Endodermal cell (in vitro differentiated cells): ENCODE results near the gene GPX5. TPM values are rescaled to one million over a fixed set of nuclear protein-coding genes. Genes with fewer than 3 reads are reported as not detected.

Experiments used
- DNase-seq: peaks from one replicate; pipeline ENCODE4 v3.0.0-alpha.2; 2017
- H3K27ac ChIP-seq: 2 replicates; pipeline ENCODE4 v1.5.1; 2013; ENCODE audit warnings: mild to moderate bottlenecking, low read depth, low read length, moderate library complexity
- H3K27me3 ChIP-seq: 2 replicates; pipeline ENCODE4 v1.6.1; 2013; ENCODE audit warnings: mild to moderate bottlenecking, low read length, moderate library complexity; ENCODE audit not compliant: insufficient read depth, control insufficient read depth, poor library complexity, severe bottlenecking
- H3K36me3 ChIP-seq: 2 replicates; pipeline ENCODE4 v1.7.0; 2013; ENCODE audit warnings: mild to moderate bottlenecking, low read length, moderate library complexity; ENCODE audit not compliant: control insufficient read depth, insufficient read depth
- H3K4me1 ChIP-seq: one replicate; pipeline ENCODE4 v1.7.0; 2013; ENCODE audit warnings: low read length; ENCODE audit not compliant: control insufficient read depth, insufficient read depth
- H3K4me3 ChIP-seq: 2 replicates; pipeline ENCODE4 v1.5.1; 2013; ENCODE audit warnings: mild to moderate bottlenecking, low read length, moderate library complexity
- H3K9ac ChIP-seq: 2 replicates; pipeline ENCODE4 v1.6.1; 2013; ENCODE audit warnings: mild to moderate bottlenecking, low read length, moderate library complexity; ENCODE audit not compliant: poor library complexity, severe bottlenecking; ENCODE audit errors: extremely low read depth
- H3K9me3 ChIP-seq: 2 replicates; pipeline ENCODE4 v1.6.1; 2013; ENCODE audit warnings: mild to moderate bottlenecking, low read length, moderate library complexity; ENCODE audit not compliant: control insufficient read depth
- H3K27ac Mint-ChIP-seq: 2 replicates; pipeline ENCODE4 v1.8.0; 2020; ENCODE audit warnings: mixed read lengths
- H3K27me3 Mint-ChIP-seq: 2 replicates; pipeline ENCODE4 v1.8.0; 2021; ENCODE audit warnings: mild to moderate bottlenecking, mixed read lengths; ENCODE audit not compliant: insufficient read depth
- H3K36me3 Mint-ChIP-seq: 2 replicates; pipeline ENCODE4 v1.8.0; 2020; ENCODE audit warnings: low read depth, mixed read lengths
- H3K4me1 Mint-ChIP-seq: 2 replicates; pipeline ENCODE4 v1.8.0; 2020; ENCODE audit warnings: mixed read lengths
- H3K4me3 Mint-ChIP-seq: 2 replicates; pipeline ENCODE4 v1.8.0; 2020; ENCODE audit warnings: mild to moderate bottlenecking, moderate library complexity, mixed read lengths
- H3K9me3 Mint-ChIP-seq: 2 replicates; pipeline ENCODE4 v1.8.0; 2020; ENCODE audit warnings: mild to moderate bottlenecking, mixed read lengths
- CTCF ChIP-seq: fragments of 200-600 bp; sonication (generic); conservative IDR thresholded peaks from 2 replicates; pipeline ENCODE4 v1.5.0; 2021; ENCODE audit warnings: antibody characterized with exemption, mild to moderate bottlenecking
- WGBS, 2 experiments: methylation state at CpG; one replicate each; pipeline versions ENCODE4 v1.1.5 to v1.1.7; 2013; ENCODE audit warnings: missing lambda C conversion rate in 2 of 2, mixed read lengths in 1 of 2; ENCODE audit not compliant: insufficient coverage in 1 of 2, insufficient read length in 1 of 2; 5-methylcytosine and 5-hydroxymethylcytosine counted together
- total RNA-seq, 2 donors: library from RNA; stranded (reverse); fragmentation: NEBNext Ultra II Directional in 1 of 2; extraction: Animal tissue kit (Norgen Biotek cat#: 25700) in 1 of 2; gene quantifications; 2 replicates in 1 of 2; 3 replicates in 1 of 2; pipeline ENCODE4 v1.2.1, GENCODE V29; 2021

The GPX5 gene
- total RNA-seq, 2 donors from 2014 or later, result not detected

- DNase-seq, result no peak
- no peak overlapping the region for H3K4me3 Mint-ChIP-seq
- no peaks in the 10 kb centered on the region for H3K4me1 ChIP-seq
- H3K27me3 Mint-ChIP-seq, result peaks cover 9% of the 10 kb centered on the region
- no peak overlapping the region for H3K27ac Mint-ChIP-seq
- TF ChIP-seq CTCF, result no peak
- H3K36me3 ChIP-seq, result no peaks in the 10 kb centered on the region
- no peaks in the 10 kb centered on the region for H3K36me3 Mint-ChIP-seq
- H3K9ac ChIP-seq, result no peak overlapping the region
- 86 to 93% methylated on average over 6 to 7 of the region's 7 CpGs for WGBS, 2 experiments
- H3K4me1 Mint-ChIP-seq, result no peaks in the 10 kb centered on the region
- H3K4me3 ChIP-seq, result no peak overlapping the region
- H3K27ac ChIP-seq, result no peak overlapping the region
- no peaks in the 10 kb centered on the region for H3K9me3 ChIP-seq
- peaks cover 6% of the 10 kb centered on the region for H3K9me3 Mint-ChIP-seq
- H3K27me3 ChIP-seq, result peaks cover 13% of the 10 kb centered on the region
These were observed 40.3 kb downstream of the GPX5 start for GRCh38 chr6:28565823-28566526.

- Histone ChIP-seq H3K27ac (no peak overlapping the region), H3K4me1 (no peaks in the 10 kb centered on the region), H3K27me3 (peaks cover 10% of the 10 kb centered on the region), H3K9ac (no peak overlapping the region), H3K4me3 (no peak overlapping the region), H3K36me3 (no peaks in the 10 kb centered on the region), H3K9me3 (no peaks in the 10 kb centered on the region)
- Mint-ChIP-seq H3K36me3 (no peaks in the 10 kb centered on the region), H3K9me3 (peaks cover 6% of the 10 kb centered on the region), H3K27me3 (peaks cover 3% of the 10 kb centered on the region), H3K4me3 (no peak overlapping the region), H3K27ac (no peak overlapping the region), H3K4me1 (no peaks in the 10 kb centered on the region)
- TF ChIP-seq CTCF, result no peak
- 90 to 93% methylated on average over 2 to 11 of the region's 12 CpGs for WGBS, 2 experiments
- no peak for DNase-seq
These were observed 41.0 kb downstream of the GPX5 start for GRCh38 chr6:28566527-28567252.

DNA sequence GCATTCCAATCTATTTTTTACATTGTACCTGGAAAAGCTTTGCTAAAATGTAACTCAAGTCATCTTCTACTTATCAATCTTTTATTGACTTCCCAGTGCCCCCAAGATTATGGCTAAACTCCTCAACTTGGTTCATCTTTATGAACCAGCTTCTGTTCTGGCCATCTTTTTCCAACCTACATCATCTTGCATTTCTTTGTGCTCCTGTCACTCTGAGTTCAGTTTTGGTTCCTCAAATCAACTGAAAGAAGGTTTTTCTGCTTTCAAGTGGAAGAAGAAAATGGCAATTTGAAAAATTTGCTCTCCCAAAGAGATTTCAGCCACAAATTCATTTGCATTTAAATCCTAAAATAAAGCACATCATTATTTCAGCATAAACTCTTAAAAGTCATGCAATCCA, 41.8 kb downstream of the GPX5 start:
- H3K9ac ChIP-seq, result no peak overlapping the region
- Mint-ChIP-seq H3K27me3 (no peaks in the 10 kb centered on the region), H3K27ac (no peak overlapping the region), H3K9me3 (peaks cover 6% of the 10 kb centered on the region), H3K4me1 (no peaks in the 10 kb centered on the region), H3K4me3 (no peak overlapping the region), H3K36me3 (no peaks in the 10 kb centered on the region)
- no peak for TF ChIP-seq CTCF
- no peak overlapping the region for H3K27ac ChIP-seq
- no peaks in the 10 kb centered on the region for H3K9me3 ChIP-seq
- DNase-seq, result no peak
- H3K36me3 ChIP-seq, result no peaks in the 10 kb centered on the region
- H3K4me1 ChIP-seq, result no peaks in the 10 kb centered on the region
- peaks cover 10% of the 10 kb centered on the region for H3K27me3 ChIP-seq
- H3K4me3 ChIP-seq, result no peak overlapping the region
